ENCODE data around the gene TAS2R46.
"Not testable (repeated sequence)": the region's sequence is repeated elsewhere in the genome, so short reads cannot be mapped to it uniquely, and the experiment has no call there.

Gene TAS2R46, protein sequence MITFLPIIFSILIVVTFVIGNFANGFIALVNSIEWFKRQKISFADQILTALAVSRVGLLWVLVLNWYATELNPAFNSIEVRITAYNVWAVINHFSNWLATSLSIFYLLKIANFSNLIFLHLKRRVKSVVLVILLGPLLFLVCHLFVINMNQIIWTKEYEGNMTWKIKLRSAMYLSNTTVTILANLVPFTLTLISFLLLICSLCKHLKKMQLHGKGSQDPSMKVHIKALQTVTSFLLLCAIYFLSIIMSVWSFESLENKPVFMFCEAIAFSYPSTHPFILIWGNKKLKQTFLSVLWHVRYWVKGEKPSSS

DNA sequence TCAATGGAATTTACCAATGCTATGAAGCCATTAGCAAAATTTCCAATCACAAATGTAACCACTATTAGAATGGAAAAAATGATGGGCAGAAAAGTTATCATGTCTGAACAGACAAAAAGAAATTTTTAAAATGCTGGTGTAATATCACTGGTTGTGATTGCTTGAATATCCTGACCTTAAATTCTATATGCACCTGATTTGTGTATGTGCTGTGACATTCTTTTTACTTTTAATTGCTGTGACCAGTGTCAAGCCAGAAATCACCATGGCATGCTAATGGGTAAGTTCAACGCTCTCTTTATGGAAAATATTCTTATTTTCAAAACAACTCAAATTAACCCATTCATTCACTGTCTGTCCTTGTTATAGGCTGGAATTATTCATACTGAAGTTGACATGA, at the start of gene TAS2R46:
TSS of gene TAS2R46 (minus strand) at position 101 of the 400 bp plus-strand sequence. CDS start at position 101, 0 bp downstream.
- H3K9me3 ChIP-seq (ENCODE audit: control insufficient read depth, low read depth, low read length); H3K4me1 ChIP-seq (ENCODE audit: control insufficient read depth, low read depth, low read length); H3K27ac ChIP-seq (ENCODE audit: low read length); H3K36me3 ChIP-seq (ENCODE audit: control insufficient read depth, low read depth, low read length); H3K9ac ChIP-seq (ENCODE audit: low read length); H3K4me3 ChIP-seq (ENCODE audit: low read length); H3K27me3 ChIP-seq (ENCODE audit: control insufficient read depth, insufficient read depth, low read length): not testable (repeated sequence)

DNA sequence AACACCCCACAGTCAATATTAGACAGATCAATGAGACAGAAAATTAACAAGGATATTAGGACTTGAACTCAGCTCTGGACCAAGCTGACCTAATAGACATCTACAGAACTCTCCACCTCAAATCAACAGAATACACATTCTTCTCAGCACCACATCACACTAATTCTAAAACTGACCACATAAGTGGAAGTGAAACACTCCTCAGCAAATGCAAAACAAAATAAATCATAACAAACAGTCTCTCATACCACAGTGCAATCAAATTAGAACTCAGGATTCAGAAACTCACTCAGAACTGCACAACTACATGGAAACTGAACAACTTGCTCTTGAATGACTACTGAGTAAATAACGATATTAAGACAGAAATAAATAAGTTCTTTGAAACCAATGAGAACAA, 49.1 kb upstream of the TAS2R46 start:
- H3K27ac ChIP-seq (ENCODE audit: low read length); H3K36me3 ChIP-seq (ENCODE audit: control insufficient read depth, low read depth, low read length); H3K4me1 ChIP-seq (ENCODE audit: control insufficient read depth, low read depth, low read length); H3K4me3 ChIP-seq (ENCODE audit: low read length); H3K27me3 ChIP-seq (ENCODE audit: control insufficient read depth, insufficient read depth, low read length); H3K9ac ChIP-seq (ENCODE audit: low read length); H3K9me3 ChIP-seq (ENCODE audit: control insufficient read depth, low read depth, low read length): not testable (repeated sequence)

DNA sequence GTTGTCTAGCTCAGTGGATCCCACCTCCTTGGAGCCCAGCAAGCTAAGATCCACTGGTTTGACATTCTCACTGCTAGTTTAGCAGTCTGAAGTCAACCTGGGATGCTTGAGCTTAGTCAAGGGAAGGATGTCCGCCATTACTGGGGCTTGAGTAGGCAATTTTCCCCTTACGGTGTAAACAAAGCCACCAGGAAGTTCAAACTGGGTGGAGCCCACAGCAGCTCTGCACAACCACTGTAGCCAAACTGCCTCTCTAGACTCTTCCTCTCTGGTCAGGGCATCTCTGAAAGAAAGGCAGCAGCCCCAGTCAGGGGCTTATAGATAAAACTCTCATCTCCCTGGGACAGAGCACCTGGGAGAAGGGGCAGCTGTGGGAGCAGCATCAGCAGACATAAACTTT, 46.8 kb upstream of the TAS2R46 start:
- Histone ChIP-seq H3K9me3 (ENCODE audit: control insufficient read depth, low read depth, low read length) (no peaks in the 10 kb centered on the region), H3K27me3 (ENCODE audit: control insufficient read depth, insufficient read depth, low read length) (no peaks in the 10 kb centered on the region), H3K36me3 (ENCODE audit: control insufficient read depth, low read depth, low read length) (no peaks in the 10 kb centered on the region), H3K4me1 (ENCODE audit: control insufficient read depth, low read depth, low read length) (no peaks in the 10 kb centered on the region), H3K27ac (ENCODE audit: low read length) (no peak overlapping the region), H3K4me3 (ENCODE audit: low read length) (no peak overlapping the region), H3K9ac (ENCODE audit: low read length) (no peak overlapping the region)

- Histone ChIP-seq H3K9ac (ENCODE audit: low read length) (no peak overlapping the region), H3K27me3 (ENCODE audit: control insufficient read depth, insufficient read depth, low read length) (no peaks in the 10 kb centered on the region), H3K4me1 (ENCODE audit: control insufficient read depth, low read depth, low read length) (no peaks in the 10 kb centered on the region), H3K36me3 (ENCODE audit: control insufficient read depth, low read depth, low read length) (no peaks in the 10 kb centered on the region), H3K4me3 (ENCODE audit: low read length) (no peak overlapping the region), H3K9me3 (ENCODE audit: control insufficient read depth, low read depth, low read length) (no peaks in the 10 kb centered on the region), H3K27ac (ENCODE audit: low read length) (no peak overlapping the region)
Observed at GRCh38 chr12:11107719-11108118, 45.6 kb upstream of the TAS2R46 start.

DNA sequence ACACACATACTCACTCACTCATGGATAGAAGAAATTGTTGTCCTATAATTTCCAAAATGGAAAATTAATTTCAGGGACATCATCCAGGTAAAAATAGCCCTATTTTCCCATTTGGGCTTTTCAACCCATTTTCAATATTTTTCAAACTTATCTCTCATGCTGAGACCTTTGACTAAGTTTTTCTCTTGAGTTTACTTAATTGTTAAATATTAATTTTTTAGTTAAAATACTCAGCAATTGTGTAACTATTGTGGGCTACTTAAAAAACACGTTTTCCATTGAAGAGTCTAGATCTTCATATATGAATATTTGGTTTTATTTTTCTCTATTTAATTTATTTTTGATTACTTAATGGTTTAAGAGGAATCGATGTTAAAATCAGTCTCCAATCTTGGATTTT, 44.2 kb upstream of the TAS2R46 start:
- H3K27ac ChIP-seq (ENCODE audit: low read length): no peak overlapping the region
- H3K4me1 ChIP-seq (ENCODE audit: control insufficient read depth, low read depth, low read length): no peaks in the 10 kb centered on the region
- H3K9me3 ChIP-seq (ENCODE audit: control insufficient read depth, low read depth, low read length): no peaks in the 10 kb centered on the region
- no peak overlapping the region for H3K4me3 ChIP-seq (ENCODE audit: low read length)
- no peaks in the 10 kb centered on the region for H3K27me3 ChIP-seq (ENCODE audit: control insufficient read depth, insufficient read depth, low read length)
- no peaks in the 10 kb centered on the region for H3K36me3 ChIP-seq (ENCODE audit: control insufficient read depth, low read depth, low read length)
- no peak overlapping the region for H3K9ac ChIP-seq (ENCODE audit: low read length)

DNA sequence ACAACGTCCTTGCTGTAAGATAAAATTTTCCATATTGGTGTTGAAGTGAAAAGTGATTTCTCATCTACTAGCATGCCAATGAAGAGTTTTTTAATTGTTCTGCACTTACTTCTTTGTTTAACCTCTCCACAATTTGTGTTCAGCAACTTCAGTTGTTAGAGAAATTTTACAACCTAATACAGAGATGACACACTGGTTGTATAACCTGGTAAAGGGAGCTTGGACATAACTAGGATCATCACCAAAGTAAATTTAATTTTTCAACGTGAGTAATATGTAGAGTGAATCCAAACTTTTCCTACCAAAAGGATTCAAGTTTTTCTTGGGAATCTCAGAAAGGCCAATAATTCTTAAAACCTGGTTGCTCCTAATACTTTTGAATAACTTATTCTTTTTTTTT, 43.5 kb upstream of the TAS2R46 start:
- no peak overlapping the region for H3K27ac ChIP-seq (ENCODE audit: low read length)
- H3K27me3 ChIP-seq (ENCODE audit: control insufficient read depth, insufficient read depth, low read length): no peaks in the 10 kb centered on the region
- no peaks in the 10 kb centered on the region for H3K4me1 ChIP-seq (ENCODE audit: control insufficient read depth, low read depth, low read length)
- no peak overlapping the region for H3K9ac ChIP-seq (ENCODE audit: low read length)
- no peak overlapping the region for H3K4me3 ChIP-seq (ENCODE audit: low read length)
- no peaks in the 10 kb centered on the region for H3K36me3 ChIP-seq (ENCODE audit: control insufficient read depth, low read depth, low read length)
- H3K9me3 ChIP-seq (ENCODE audit: control insufficient read depth, low read depth, low read length): no peaks in the 10 kb centered on the region

GRCh38 chr12:11094910-11095309, 32.8 kb upstream of the TAS2R46 start:
- H3K9me3 ChIP-seq (ENCODE audit: control insufficient read depth, low read depth, low read length); H3K27ac ChIP-seq (ENCODE audit: low read length); H3K36me3 ChIP-seq (ENCODE audit: control insufficient read depth, low read depth, low read length); H3K9ac ChIP-seq (ENCODE audit: low read length); H3K4me3 ChIP-seq (ENCODE audit: low read length); H3K4me1 ChIP-seq (ENCODE audit: control insufficient read depth, low read depth, low read length); H3K27me3 ChIP-seq (ENCODE audit: control insufficient read depth, insufficient read depth, low read length): not testable (repeated sequence)

- Histone ChIP-seq H3K36me3 (ENCODE audit: control insufficient read depth, low read depth, low read length) (no peaks in the 10 kb centered on the region), H3K27ac (ENCODE audit: low read length) (no peak within 1 kb of the TSS)
Observed at GRCh38 chr12:11092128-11092527, 30.0 kb upstream of the TAS2R46 start, which contains the start of gene TAS2R43. Gene TAS2R43 (minus strand): TSS chr12:11092313. CDS start chr12:11092229, 84 bp downstream.

DNA sequence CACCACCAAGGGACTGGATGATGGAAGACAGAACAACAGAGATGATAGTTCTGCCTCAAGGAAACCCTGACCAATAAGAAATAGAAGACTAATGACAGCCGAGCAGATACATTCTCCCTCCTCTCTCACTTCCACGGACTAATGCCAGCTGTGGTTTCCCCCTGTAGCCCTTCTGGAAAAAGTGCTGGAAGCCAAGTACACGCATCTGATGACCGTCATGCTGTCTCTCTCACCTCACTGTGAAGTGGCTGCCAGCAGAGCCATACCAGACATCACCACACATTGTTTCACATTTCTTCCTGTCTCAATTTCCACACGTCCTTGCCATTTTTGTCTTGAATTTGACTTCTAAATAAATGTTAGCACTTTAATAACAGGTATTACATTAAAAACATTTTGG, 27.2 kb upstream of the TAS2R46 start:
- no peaks in the 10 kb centered on the region for H3K9me3 ChIP-seq (ENCODE audit: control insufficient read depth, low read depth, low read length)
- no peaks in the 10 kb centered on the region for H3K4me1 ChIP-seq (ENCODE audit: control insufficient read depth, low read depth, low read length)
- H3K9ac ChIP-seq (ENCODE audit: low read length): no peak overlapping the region
- H3K27me3 ChIP-seq (ENCODE audit: control insufficient read depth, insufficient read depth, low read length): no peaks in the 10 kb centered on the region
- no peak overlapping the region for H3K27ac ChIP-seq (ENCODE audit: low read length)
- H3K36me3 ChIP-seq (ENCODE audit: control insufficient read depth, low read depth, low read length): no peaks in the 10 kb centered on the region
- no peak overlapping the region for H3K4me3 ChIP-seq (ENCODE audit: low read length)

More at GRCh38 chr12:11092128-11092527, 30.0 kb upstream of the TAS2R46 start, which contains the start of gene TAS2R43:
- no peaks in the 10 kb centered on the region for H3K27me3 ChIP-seq (ENCODE audit: control insufficient read depth, insufficient read depth, low read length)
- H3K9ac ChIP-seq (ENCODE audit: low read length): no peak within 1 kb of the TSS
- H3K4me3 ChIP-seq (ENCODE audit: low read length): no peak within 1 kb of the TSS
- H3K4me1 ChIP-seq (ENCODE audit: control insufficient read depth, low read depth, low read length): no peaks in the 10 kb centered on the region
- H3K9me3 ChIP-seq (ENCODE audit: control insufficient read depth, low read depth, low read length): no peaks in the 10 kb centered on the region

GRCh38 chr12:11085419-11085818, 23.3 kb upstream of the TAS2R46 start:
- H3K36me3 ChIP-seq (ENCODE audit: control insufficient read depth, low read depth, low read length): no peaks in the 10 kb centered on the region
- H3K4me3 ChIP-seq (ENCODE audit: low read length): no peak overlapping the region
- H3K27ac ChIP-seq (ENCODE audit: low read length): no peak overlapping the region
- H3K9me3 ChIP-seq (ENCODE audit: control insufficient read depth, low read depth, low read length): no peaks in the 10 kb centered on the region
- no peaks in the 10 kb centered on the region for H3K4me1 ChIP-seq (ENCODE audit: control insufficient read depth, low read depth, low read length)
- H3K9ac ChIP-seq (ENCODE audit: low read length): no peak overlapping the region
- H3K27me3 ChIP-seq (ENCODE audit: control insufficient read depth, insufficient read depth, low read length): no peaks in the 10 kb centered on the region

DNA sequence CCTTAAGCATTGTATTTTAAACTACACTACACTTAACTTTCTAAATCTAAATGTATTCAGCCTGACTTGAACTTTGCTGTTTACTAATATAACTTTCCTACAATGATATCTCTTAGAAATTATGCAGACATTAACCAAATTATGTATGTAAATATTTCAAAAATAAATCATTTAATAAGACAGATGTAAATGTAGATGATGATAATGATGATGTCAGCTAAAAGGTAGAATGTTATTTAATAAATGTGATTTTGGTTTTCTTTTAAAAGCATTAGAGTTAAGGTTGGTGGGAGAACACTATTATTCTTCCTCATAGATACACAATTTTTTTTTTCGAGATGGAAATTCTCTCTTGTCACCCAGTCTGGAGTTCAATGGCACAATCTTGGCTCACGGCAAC, 19.9 kb upstream of the TAS2R46 start:
- Histone ChIP-seq H3K9me3 (ENCODE audit: control insufficient read depth, low read depth, low read length) (no peaks in the 10 kb centered on the region), H3K27ac (ENCODE audit: low read length) (no peak overlapping the region), H3K27me3 (ENCODE audit: control insufficient read depth, insufficient read depth, low read length) (no peaks in the 10 kb centered on the region), H3K9ac (ENCODE audit: low read length) (no peak overlapping the region), H3K36me3 (ENCODE audit: control insufficient read depth, low read depth, low read length) (no peaks in the 10 kb centered on the region), H3K4me3 (ENCODE audit: low read length) (no peak overlapping the region), H3K4me1 (ENCODE audit: control insufficient read depth, low read depth, low read length) (no peaks in the 10 kb centered on the region)

GRCh38 chr12:11078246-11078645, 16.2 kb upstream of the TAS2R46 start:
- Histone ChIP-seq H3K4me1 (ENCODE audit: control insufficient read depth, low read depth, low read length) (no peaks in the 10 kb centered on the region), H3K4me3 (ENCODE audit: low read length) (no peak overlapping the region), H3K27ac (ENCODE audit: low read length) (no peak overlapping the region), H3K9me3 (ENCODE audit: control insufficient read depth, low read depth, low read length) (no peaks in the 10 kb centered on the region), H3K27me3 (ENCODE audit: control insufficient read depth, insufficient read depth, low read length) (no peaks in the 10 kb centered on the region), H3K9ac (ENCODE audit: low read length) (no peak overlapping the region), H3K36me3 (ENCODE audit: control insufficient read depth, low read depth, low read length) (no peaks in the 10 kb centered on the region)
